Fibroblast of villous mesenchyme (primary cell): ENCODE results near the gene NUDT1. TPM values are rescaled to one million over a fixed set of nuclear protein-coding genes. Genes with fewer than 3 reads are reported as not detected.

Experiments
- DNase-seq: peaks from one replicate; pipeline ENCODE4 v3.0.0-alpha.2; 2010; ENCODE audit warnings: low read depth
- H3K4me3 ChIP-seq: 2 replicates; pipeline ENCODE4 v1.5.1; 2011; ENCODE audit warnings: low read depth, mild to moderate bottlenecking, low read length
- CTCF ChIP-seq: IDR thresholded peaks from 2 replicates; pipeline ENCODE4 v1.5.1; 2012; ENCODE audit warnings: low read depth, mild to moderate bottlenecking, low read length; ENCODE audit not compliant: insufficient read depth
- total RNA-seq: library from RNA; depleted of rRNA; stranded (reverse); fragments of >200 nt; gene quantifications from 2 replicates; pipeline ENCODE4 v1.2.3, GENCODE V29; 2012

Gene NUDT1
- total RNA-seq, 1 donor, result 13.4 TPM

GRCh38 chr7:2205036-2205780 lies 36.8 kb upstream of the NUDT1 start:
- DNase-seq, result peak; percentile 17
- no peak for TF ChIP-seq CTCF
- H3K4me3 ChIP-seq, result no peak overlapping the region

GRCh38 chr7:2208712-2209111 lies 33.3 kb upstream of the NUDT1 start:
- no peak overlapping the region for H3K4me3 ChIP-seq
- DNase-seq, result no peak
- no peak for TF ChIP-seq CTCF

- DNase-seq, result peak; percentile 79
- peak; percentile 89 for TF ChIP-seq CTCF
- H3K4me3 ChIP-seq, result no peak overlapping the region
Measured at GRCh38 chr7:2209146-2209960, 32.7 kb upstream of the NUDT1 start.

DNA sequence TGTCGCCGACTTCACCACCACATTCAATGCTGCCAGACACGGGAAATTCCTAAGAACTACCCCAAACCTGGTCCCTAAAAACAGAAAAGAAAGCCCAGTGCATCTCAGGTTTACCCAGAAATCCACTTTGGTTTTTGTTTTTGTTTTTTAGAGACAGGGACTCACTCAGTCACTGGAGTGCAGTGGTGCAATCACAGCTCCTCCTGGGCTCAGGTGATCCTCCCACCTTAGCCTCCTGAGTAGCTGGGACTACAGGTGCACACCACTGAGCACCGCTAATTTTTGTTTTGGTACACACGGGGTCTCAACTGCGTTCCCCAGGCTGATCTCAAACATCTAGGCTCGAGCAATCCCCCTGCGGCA lies 32.1 kb upstream of the NUDT1 start:
- no peak for DNase-seq
- H3K4me3 ChIP-seq, result no peak overlapping the region
- no peak for TF ChIP-seq CTCF

- TF ChIP-seq CTCF, result no peak
- no peak overlapping the region for H3K4me3 ChIP-seq
- DNase-seq, result no peak
Measured at GRCh38 chr7:2210551-2211258, 31.3 kb upstream of the NUDT1 start.

DNA sequence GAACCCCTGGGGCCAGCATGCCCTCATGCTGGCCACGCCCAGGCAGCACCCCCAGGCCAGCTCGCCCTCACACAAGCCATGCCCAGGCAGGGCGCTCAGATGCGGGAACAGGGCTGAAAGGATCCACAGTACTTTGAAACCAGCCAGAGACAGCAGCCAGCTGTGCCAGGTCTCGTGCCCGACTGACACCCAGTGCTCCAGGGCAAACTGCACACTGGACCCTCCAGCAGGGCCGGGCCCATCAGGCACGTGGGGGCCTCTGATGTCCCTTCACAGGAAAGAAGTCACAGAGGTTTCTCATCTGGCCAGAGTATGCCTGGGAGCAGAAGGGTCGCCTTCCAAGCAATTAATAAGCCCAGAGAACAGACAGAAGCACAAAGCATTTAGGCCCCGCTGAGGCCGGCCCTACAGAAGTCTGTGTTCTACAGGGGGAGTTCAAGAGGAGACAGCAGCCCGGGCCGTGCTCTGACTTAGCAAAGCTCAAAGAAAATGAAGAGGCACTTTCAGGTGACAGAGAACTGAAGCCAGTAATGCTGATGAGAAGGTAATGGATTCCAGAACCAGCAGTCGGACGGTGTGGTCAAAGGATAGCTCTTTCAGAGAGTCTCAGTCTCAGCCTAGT lies 30.7 kb upstream of the NUDT1 start:
- no peak for TF ChIP-seq CTCF
- H3K4me3 ChIP-seq, result no peak overlapping the region
- no peak for DNase-seq
